Transverse colon (tissue), 4 donors: Measurements from ENCODE around the gene KAZN. TPM values are rescaled to one million over a fixed set of nuclear protein-coding genes. Genes with fewer than 3 reads are reported as not detected.

ENCODE experiments used
- DNase-seq: peaks from one replicate; pipeline ENCODE4 v3.0.0-alpha.2; 2019
- H3K27ac ChIP-seq, 4 donors: fragments of 200-600 bp; sonication (generic); 2 replicates each; pipeline ENCODE4 v1.5.1; 2016 to 2018; ENCODE audit warnings: inconsistent platforms in 4 of 4
- H3K27me3 ChIP-seq: fragments of 200-600 bp; sonication (generic); 2 replicates; pipeline ENCODE4 v1.5.1; 2017; ENCODE audit warnings: inconsistent platforms
- H3K36me3 ChIP-seq, 4 donors: fragments of 200-600 bp; sonication (generic); 2 replicates each; pipeline ENCODE4 v1.5.1; 2017 to 2019; ENCODE audit warnings: inconsistent platforms in 4 of 4
- H3K4me1 ChIP-seq, 4 donors: fragments of 200-600 bp; sonication (generic); 2 replicates each; pipeline ENCODE4 v1.5.1; 2017 to 2020; ENCODE audit warnings: inconsistent platforms in 4 of 4
- H3K4me3 ChIP-seq, 4 donors: fragments of 200-600 bp; sonication (generic); 1 replicate in 1 of 4; 2 replicates in 3 of 4; pipeline versions ENCODE4 v1.5.1 to v1.6.1; 2017 to 2019; ENCODE audit warnings: inconsistent platforms in 4 of 4
- H3K9me3 ChIP-seq, 2 donors: fragments of 200-600 bp; sonication (generic); 2 replicates each; pipeline ENCODE4 v1.5.1; 2017 to 2019; ENCODE audit warnings: inconsistent platforms in 2 of 2
- EP300 ChIP-seq: sonication (generic); formaldehyde crosslinking; IDR thresholded peaks from one replicate; pipeline ENCODE4 v1.6.1; 2017; ENCODE audit warnings: antibody characterized with exemption, low read depth
- POLR2A ChIP-seq: fragments of 450-650 bp; IDR thresholded peaks from one replicate; pipeline ENCODE4 v1.6.1; 2016; ENCODE audit warnings: antibody characterized with exemption, mild to moderate bottlenecking, moderate library complexity
- POLR2AphosphoS5 ChIP-seq, 3 donors: sonication (generic); formaldehyde crosslinking; IDR thresholded peaks; one replicate each; pipeline ENCODE4 v1.6.1; 2016; ENCODE audit warnings: antibody characterized with exemption in 3 of 3
- WGBS, 2 donors: methylation state at CpG; one replicate each; pipeline ENCODE4 v1.1.5; 2018; ENCODE audit warnings: low coverage in 1 of 2; 5-methylcytosine and 5-hydroxymethylcytosine counted together
- in situ Hi-C, 4 donors: fragments of 200-750 bp; cut with MboI; loops; one replicate each; pipeline versions ENCODE4 v1.15.0 to v1.15.1; 2017; ENCODE audit warnings: low sequenced_read_pairs in 3 of 4, low pct_ligation_motif_present in 1 of 4, low pct_unique_long_range_greater_than_20kb in 1 of 4
- intact Hi-C: fragments of 100-400 bp; cut with DNase I; formaldehyde crosslinking; loops from one replicate; pipeline ENCODE4 v1.15.1; 2023; ENCODE audit warnings: low total_unique reads
- total RNA-seq, 4 donors: library from RNA; depleted of rRNA; stranded (reverse); fragments of >200 nt; gene quantifications; one replicate each; pipeline ENCODE4 v1.1.0, GENCODE V29; 2016
- TF ChIP-seq, protein P1 (sequence below), 5 experiments: fragments of 200-600 bp in 3 of 5; fragments of 450-650 bp in 2 of 5; sonication (generic) in 3 of 5; IDR thresholded peaks; 1 replicate in 2 of 5; 2 replicates in 3 of 5; pipeline ENCODE4 v1.5.1; 2016 to 2017; ENCODE audit warnings: antibody characterized with exemption in 5 of 5, inconsistent platforms in 3 of 5, mild to moderate bottlenecking in 2 of 5, moderate library complexity in 1 of 5

The KAZN gene
- total RNA-seq, 4 donors from 2014 or later: 12.0 to 17.1 (median 16.2) TPM

- Histone ChIP-seq H3K27me3 (no peaks in the 10 kb centered on the region), H3K4me1 (peaks cover 0 to 4% (median 0%) of the 10 kb centered on the region in 4 donors), H3K27ac (no peak overlapping the region), H3K4me3 (no peak overlapping the region), H3K9me3 (no peaks in the 10 kb centered on the region), H3K36me3 (no peaks in the 10 kb centered on the region)
- DNase-seq: no peak
- intact Hi-C loops (no loop called here), in situ Hi-C loops (loop anchor here in 1 of 4 donors (25.0 kb wide), 1 partner anchor 621 kb away; no protein-coding TSS in a partner anchor)
- no peak for TF ChIP-seq EP300
- TF ChIP-seq, protein P1, sequence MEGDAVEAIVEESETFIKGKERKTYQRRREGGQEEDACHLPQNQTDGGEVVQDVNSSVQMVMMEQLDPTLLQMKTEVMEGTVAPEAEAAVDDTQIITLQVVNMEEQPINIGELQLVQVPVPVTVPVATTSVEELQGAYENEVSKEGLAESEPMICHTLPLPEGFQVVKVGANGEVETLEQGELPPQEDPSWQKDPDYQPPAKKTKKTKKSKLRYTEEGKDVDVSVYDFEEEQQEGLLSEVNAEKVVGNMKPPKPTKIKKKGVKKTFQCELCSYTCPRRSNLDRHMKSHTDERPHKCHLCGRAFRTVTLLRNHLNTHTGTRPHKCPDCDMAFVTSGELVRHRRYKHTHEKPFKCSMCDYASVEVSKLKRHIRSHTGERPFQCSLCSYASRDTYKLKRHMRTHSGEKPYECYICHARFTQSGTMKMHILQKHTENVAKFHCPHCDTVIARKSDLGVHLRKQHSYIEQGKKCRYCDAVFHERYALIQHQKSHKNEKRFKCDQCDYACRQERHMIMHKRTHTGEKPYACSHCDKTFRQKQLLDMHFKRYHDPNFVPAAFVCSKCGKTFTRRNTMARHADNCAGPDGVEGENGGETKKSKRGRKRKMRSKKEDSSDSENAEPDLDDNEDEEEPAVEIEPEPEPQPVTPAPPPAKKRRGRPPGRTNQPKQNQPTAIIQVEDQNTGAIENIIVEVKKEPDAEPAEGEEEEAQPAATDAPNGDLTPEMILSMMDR (IDR thresholded peaks at IDR 0.05): no peak
- TF ChIP-seq POLR2A: no peak
- TF ChIP-seq POLR2AphosphoS5 (IDR thresholded peaks at IDR 0.05): no peak
- WGBS, 2 donors: 40 to 59% methylated on average over 1 to 21 of the region's 21 CpGs
These were observed 134.7 kb downstream of the KAZN start for GRCh38 chr1:14733048-14733778.

- H3K4me1 ChIP-seq: peaks cover 0 to 4% (median 0%) of the 10 kb centered on the region in 4 donors
- intact Hi-C loops: no loop called here
- no peaks in the 10 kb centered on the region for H3K9me3 ChIP-seq
- in situ Hi-C loops: loop anchor here in 1 of 4 donors (25.0 kb wide), 1 partner anchor 621 kb away; no protein-coding TSS in a partner anchor
- TF ChIP-seq EP300 (no peak), POLR2AphosphoS5 (IDR thresholded peaks at IDR 0.05) (no peak), POLR2A (no peak)
- TF ChIP-seq, protein P1 (IDR thresholded peaks at IDR 0.05): no peak
- no peak overlapping the region for H3K27ac ChIP-seq
- 83 to 90% methylated on average over 2 to 10 of the region's 10 CpGs for WGBS, 2 donors
- H3K27me3 ChIP-seq: no peaks in the 10 kb centered on the region
- H3K36me3 ChIP-seq: no peaks in the 10 kb centered on the region
- DNase-seq: no peak
- no peak overlapping the region for H3K4me3 ChIP-seq
These were observed 135.3 kb downstream of the KAZN start for GRCh38 chr1:14733779-14734140.

DNA sequence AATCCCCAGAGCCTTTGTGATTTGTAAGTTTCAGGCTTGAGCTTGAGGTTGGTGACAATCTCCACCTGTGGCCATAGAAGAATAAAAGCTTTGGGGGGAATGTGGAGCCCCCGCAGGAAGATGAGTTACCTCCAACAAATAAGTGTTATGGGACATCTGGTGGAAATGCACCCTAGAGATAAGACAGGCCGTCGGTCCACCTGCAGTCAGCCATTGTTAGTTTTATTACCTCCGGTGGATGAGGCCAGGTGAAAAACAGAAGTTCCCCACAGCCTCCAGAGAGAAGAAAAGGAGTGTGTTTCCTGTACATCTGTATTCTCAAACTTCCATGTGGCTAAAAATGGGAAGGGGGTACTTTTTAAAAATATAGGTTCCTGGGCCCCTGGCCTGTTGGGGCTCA, 137.4 kb downstream of the KAZN start:
- intact Hi-C loops: no loop called here
- no peaks in the 10 kb centered on the region for H3K27me3 ChIP-seq
- H3K36me3 ChIP-seq: no peaks in the 10 kb centered on the region
- no peaks in the 10 kb centered on the region for H3K9me3 ChIP-seq
- H3K4me1 ChIP-seq: peaks cover 0 to 4% (median 0%) of the 10 kb centered on the region in 4 donors
- in situ Hi-C loops: loop anchor here in 1 of 4 donors (25.0 kb wide), 1 partner anchor 624 kb away; no protein-coding TSS in a partner anchor
- WGBS, 2 donors: 22% methylated on average over 4 of the region's 4 CpGs; no CpG with 5 or more reads in 1 of the 2 donors
- H3K27ac ChIP-seq: no peak overlapping the region
- TF ChIP-seq, protein P1 (IDR thresholded peaks at IDR 0.05): no peak
- no peak for TF ChIP-seq POLR2AphosphoS5 (IDR thresholded peaks at IDR 0.05)
- TF ChIP-seq POLR2A: no peak
- no peak for TF ChIP-seq EP300
- no peak for DNase-seq
- no peak overlapping the region for H3K4me3 ChIP-seq

GRCh38 chr1:14737561-14738094, 139.1 kb downstream of the KAZN start:
- no peak overlapping the region for H3K27ac ChIP-seq
- no peaks in the 10 kb centered on the region for H3K9me3 ChIP-seq
- in situ Hi-C loops (loop anchor here in 1 of 4 donors (25.0 kb wide), 1 partner anchor 625 kb away; no protein-coding TSS in a partner anchor), intact Hi-C loops (no loop called here)
- no peak for DNase-seq
- H3K4me1 ChIP-seq: peaks cover 0 to 4% (median 0%) of the 10 kb centered on the region in 4 donors
- 70% methylated on average over 6 of the region's 6 CpGs; no CpG with 5 or more reads in 1 of the 2 donors for WGBS, 2 donors
- no peaks in the 10 kb centered on the region for H3K36me3 ChIP-seq
- H3K4me3 ChIP-seq: no peak overlapping the region
- TF ChIP-seq POLR2A: no peak
- no peak for TF ChIP-seq EP300
- no peak for TF ChIP-seq POLR2AphosphoS5 (IDR thresholded peaks at IDR 0.05)
- TF ChIP-seq, protein P1 (IDR thresholded peaks at IDR 0.05): no peak
- H3K27me3 ChIP-seq: no peaks in the 10 kb centered on the region
